HEK293 (cell line): ENCODE data around the gene SLC38A9.

Experiments
- CTCF ChIA-PET: fragments of 350-600 bp; formaldehyde crosslinking; extraction: SDS; loops from one replicate; lab custom pipeline; 2021; ENCODE audit warnings: antibody characterized with exemption; lab: Yijun Ruan, JAX
- POLR2A ChIA-PET: fragments of 300-600 bp; formaldehyde crosslinking; extraction: SDS; loops from one replicate; lab custom pipeline; 2020; ENCODE audit warnings: antibody characterized with exemption, inconsistent platforms; lab: Yijun Ruan, JAX
- H3K27ac ChIP-seq: fragments of 200-500 bp; sonication (Bioruptor generic); 2 replicates; pipeline ENCODE4 v1.5.1; 2014; ENCODE audit warnings: low read depth, low read length, control low read depth, inconsistent platforms; ENCODE audit errors: extremely low read depth
- H3K36me3 ChIP-seq, 2 experiments: fragments of 200-500 bp in 1 of 2; sonication (Bioruptor generic) in 1 of 2; 1 replicate in 1 of 2; 2 replicates in 1 of 2; pipeline ENCODE4 v1.5.1; 2014 to 2017; ENCODE audit warnings: inconsistent platforms in 2 of 2, low read length in 2 of 2; ENCODE audit not compliant: control insufficient read depth in 2 of 2, insufficient read depth in 1 of 2
- H3K4me1 ChIP-seq: fragments of 200-500 bp; sonication (Bioruptor generic); 2 replicates; pipeline ENCODE4 v1.5.1; 2014; ENCODE audit warnings: mild to moderate bottlenecking, low read length, inconsistent platforms; ENCODE audit not compliant: control insufficient read depth, insufficient read depth
- H3K4me3 ChIP-seq: 2 replicates; pipeline ENCODE4 v1.5.1; 2011; ENCODE audit warnings: low read depth, mild to moderate bottlenecking, control low read depth, low read length, moderate library complexity
- H3K9me3 ChIP-seq: fragments of 200-500 bp; sonication (Bioruptor generic); 2 replicates; pipeline ENCODE4 v1.5.1; 2014; ENCODE audit warnings: low read depth, low read length, inconsistent platforms; ENCODE audit not compliant: control insufficient read depth, insufficient read depth
- CTCF ChIP-seq: fragments of 450-650 bp; formaldehyde crosslinking; IDR thresholded peaks from 2 replicates; pipeline ENCODE4 v1.5.1; 2016; ENCODE audit warnings: missing biosample characterization, missing genetic modification characterization
- EGR2 ChIP-seq: fragments of 450-650 bp; formaldehyde crosslinking; IDR thresholded peaks from 2 replicates; pipeline ENCODE4 v1.5.1; 2016; ENCODE audit warnings: low read depth, missing biosample characterization, missing genetic modification characterization
- FEZF1 ChIP-seq: fragments of 450-650 bp; formaldehyde crosslinking; IDR thresholded peaks from 2 replicates; pipeline ENCODE4 v1.5.1; 2016; ENCODE audit warnings: missing biosample characterization, missing genetic modification characterization
- HOXA7 ChIP-seq: sonication (generic); formaldehyde crosslinking; IDR thresholded peaks from 2 replicates; pipeline ENCODE4 v1.8.1; 2022; ENCODE audit warnings: missing genetic modification reagents, borderline replicate concordance
- MYNN ChIP-seq: fragments of 450-650 bp; formaldehyde crosslinking; IDR thresholded peaks from 2 replicates; pipeline ENCODE4 v1.5.1; 2016; ENCODE audit warnings: missing biosample characterization, missing genetic modification characterization, borderline replicate concordance
- OSR2 ChIP-seq: fragments of 450-650 bp; formaldehyde crosslinking; IDR thresholded peaks from 2 replicates; pipeline ENCODE4 v1.5.1; 2016; ENCODE audit warnings: missing biosample characterization, missing genetic modification characterization
- PRDM6 ChIP-seq: fragments of 450-650 bp; formaldehyde crosslinking; IDR thresholded peaks from 2 replicates; pipeline ENCODE4 v1.5.1; 2017; ENCODE audit warnings: missing biosample characterization, missing genetic modification characterization
- ZEB2 ChIP-seq: fragments of 450-650 bp; formaldehyde crosslinking; IDR thresholded peaks from 2 replicates; pipeline ENCODE4 v1.5.1; 2016; ENCODE audit warnings: missing biosample characterization, missing genetic modification characterization
- ZIC2 ChIP-seq: fragments of 450-650 bp; formaldehyde crosslinking; IDR thresholded peaks from 2 replicates; pipeline ENCODE4 v1.5.1; 2016; ENCODE audit warnings: missing biosample characterization, missing genetic modification characterization
- ZNF184 ChIP-seq: fragments of 450-650 bp; IDR thresholded peaks from 2 replicates; pipeline ENCODE4 v1.5.1; 2018; ENCODE audit warnings: missing biosample characterization, mild to moderate bottlenecking, missing genetic modification characterization
- ZNF202 ChIP-seq: fragments of 450-650 bp; formaldehyde crosslinking; IDR thresholded peaks from 2 replicates; pipeline ENCODE4 v1.5.1; 2016; ENCODE audit warnings: missing biosample characterization, missing genetic modification characterization, borderline replicate concordance
- ZNF24 ChIP-seq: fragments of 450-650 bp; formaldehyde crosslinking; IDR thresholded peaks from 2 replicates; pipeline ENCODE4 v1.5.1; 2016; ENCODE audit warnings: missing biosample characterization, missing genetic modification characterization
- ZNF292 ChIP-seq: fragments of 450-650 bp; formaldehyde crosslinking; IDR thresholded peaks from 2 replicates; pipeline ENCODE4 v1.5.1; 2016; ENCODE audit warnings: low read depth, missing biosample characterization, missing genetic modification characterization, borderline replicate concordance
- ZNF560 ChIP-seq: fragments of 450-650 bp; formaldehyde crosslinking; IDR thresholded peaks from 2 replicates; pipeline ENCODE4 v1.5.1; 2017; ENCODE audit warnings: missing biosample characterization, missing genetic modification characterization, borderline replicate concordance
- ZNF561 ChIP-seq: fragments of 450-650 bp; IDR thresholded peaks from 2 replicates; pipeline ENCODE4 v1.5.1; 2018; ENCODE audit warnings: missing biosample characterization, missing genetic modification characterization, borderline replicate concordance
- ZNF654 ChIP-seq: fragments of 450-650 bp; formaldehyde crosslinking; IDR thresholded peaks from 2 replicates; pipeline ENCODE4 v1.5.1; 2016; ENCODE audit warnings: low read depth, missing biosample characterization, missing genetic modification characterization
- ZNF830 ChIP-seq: fragments of 450-650 bp; IDR thresholded peaks from 2 replicates; pipeline ENCODE4 v1.5.0; 2018; ENCODE audit warnings: missing biosample characterization, missing genetic modification characterization, low read depth, mild to moderate bottlenecking, moderate library complexity
- TF ChIP-seq, protein P1 (sequence below): fragments of 450-650 bp; formaldehyde crosslinking; IDR thresholded peaks from 2 replicates; pipeline ENCODE4 v1.5.1; 2017; ENCODE audit warnings: missing biosample characterization, missing genetic modification characterization
- TF ChIP-seq, protein P2 (sequence below): fragments of 450-650 bp; formaldehyde crosslinking; conservative IDR thresholded peaks from 2 replicates; pipeline ENCODE4 v1.5.1; 2016; ENCODE audit warnings: low read depth, missing biosample characterization, missing genetic modification characterization

SLC38A9 gene

DNA sequence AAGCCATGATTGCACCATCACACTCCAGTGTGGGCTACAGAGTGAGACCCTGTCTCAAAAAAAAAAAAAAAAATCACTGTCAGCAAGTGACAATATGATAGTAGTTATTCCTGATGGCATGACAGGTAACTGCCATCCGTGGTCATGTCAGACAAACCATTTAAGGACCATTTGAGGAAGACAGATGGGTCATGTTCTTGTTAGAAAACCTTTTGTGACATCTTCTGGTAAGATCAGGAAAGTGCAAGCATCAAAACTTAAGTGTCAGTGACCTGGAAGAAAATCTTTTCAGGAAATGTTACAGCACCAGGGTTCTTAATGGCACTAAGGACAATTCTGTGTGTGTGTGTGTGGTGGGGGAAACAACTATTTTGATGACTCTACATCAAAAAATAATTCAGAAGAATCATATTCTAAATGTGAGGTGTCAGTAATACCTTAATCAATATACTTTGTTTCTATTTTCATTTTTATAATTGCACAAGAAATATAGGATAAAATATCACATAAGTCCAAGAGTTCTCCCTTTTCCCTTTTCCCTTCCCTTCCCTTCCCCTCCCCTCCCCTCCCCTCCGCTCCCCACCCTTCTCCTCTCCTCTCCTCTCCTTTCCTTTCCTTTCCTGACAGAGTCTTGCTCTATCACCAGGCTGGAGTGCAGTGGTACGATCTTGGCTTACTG lies 17.8 kb downstream of the SLC38A9 start:
- Histone ChIP-seq H3K4me1 (no peaks in the 10 kb centered on the region), H3K9me3 (no peaks in the 10 kb centered on the region), H3K4me3 (no peak overlapping the region), H3K27ac (no peak overlapping the region), H3K36me3 (peaks cover 8 to 12% of the 10 kb centered on the region in 2 experiments; a peak in 2 of 3 replicates)
- CTCF ChIA-PET, result interaction anchor here (0.6 to 1.0 kb wide), 3 partner anchors 10 to 366 kb away, joined by 3 to 4 read pairs (median 3); no protein-coding TSS in a partner anchor
- POLR2A ChIA-PET, result no interaction called here
- TF ChIP-seq ZEB2, result peak; percentile 37; the same call in 1 of the 2 replicates
- TF ChIP-seq, protein P1, sequence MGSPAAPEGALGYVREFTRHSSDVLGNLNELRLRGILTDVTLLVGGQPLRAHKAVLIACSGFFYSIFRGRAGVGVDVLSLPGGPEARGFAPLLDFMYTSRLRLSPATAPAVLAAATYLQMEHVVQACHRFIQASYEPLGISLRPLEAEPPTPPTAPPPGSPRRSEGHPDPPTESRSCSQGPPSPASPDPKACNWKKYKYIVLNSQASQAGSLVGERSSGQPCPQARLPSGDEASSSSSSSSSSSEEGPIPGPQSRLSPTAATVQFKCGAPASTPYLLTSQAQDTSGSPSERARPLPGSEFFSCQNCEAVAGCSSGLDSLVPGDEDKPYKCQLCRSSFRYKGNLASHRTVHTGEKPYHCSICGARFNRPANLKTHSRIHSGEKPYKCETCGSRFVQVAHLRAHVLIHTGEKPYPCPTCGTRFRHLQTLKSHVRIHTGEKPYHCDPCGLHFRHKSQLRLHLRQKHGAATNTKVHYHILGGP, result 0 out of 2 replicates have a peak, but pooled peaks have one; percentile 16
- peak; percentile 89 for TF ChIP-seq ZNF654 (tag by site-specific recombination)
- no peak for TF ChIP-seq ZNF292
- TF ChIP-seq CTCF (tag by site-specific recombination), result peak; percentile 63; the same call in 1 of the 2 replicates
- TF ChIP-seq, protein P2, sequence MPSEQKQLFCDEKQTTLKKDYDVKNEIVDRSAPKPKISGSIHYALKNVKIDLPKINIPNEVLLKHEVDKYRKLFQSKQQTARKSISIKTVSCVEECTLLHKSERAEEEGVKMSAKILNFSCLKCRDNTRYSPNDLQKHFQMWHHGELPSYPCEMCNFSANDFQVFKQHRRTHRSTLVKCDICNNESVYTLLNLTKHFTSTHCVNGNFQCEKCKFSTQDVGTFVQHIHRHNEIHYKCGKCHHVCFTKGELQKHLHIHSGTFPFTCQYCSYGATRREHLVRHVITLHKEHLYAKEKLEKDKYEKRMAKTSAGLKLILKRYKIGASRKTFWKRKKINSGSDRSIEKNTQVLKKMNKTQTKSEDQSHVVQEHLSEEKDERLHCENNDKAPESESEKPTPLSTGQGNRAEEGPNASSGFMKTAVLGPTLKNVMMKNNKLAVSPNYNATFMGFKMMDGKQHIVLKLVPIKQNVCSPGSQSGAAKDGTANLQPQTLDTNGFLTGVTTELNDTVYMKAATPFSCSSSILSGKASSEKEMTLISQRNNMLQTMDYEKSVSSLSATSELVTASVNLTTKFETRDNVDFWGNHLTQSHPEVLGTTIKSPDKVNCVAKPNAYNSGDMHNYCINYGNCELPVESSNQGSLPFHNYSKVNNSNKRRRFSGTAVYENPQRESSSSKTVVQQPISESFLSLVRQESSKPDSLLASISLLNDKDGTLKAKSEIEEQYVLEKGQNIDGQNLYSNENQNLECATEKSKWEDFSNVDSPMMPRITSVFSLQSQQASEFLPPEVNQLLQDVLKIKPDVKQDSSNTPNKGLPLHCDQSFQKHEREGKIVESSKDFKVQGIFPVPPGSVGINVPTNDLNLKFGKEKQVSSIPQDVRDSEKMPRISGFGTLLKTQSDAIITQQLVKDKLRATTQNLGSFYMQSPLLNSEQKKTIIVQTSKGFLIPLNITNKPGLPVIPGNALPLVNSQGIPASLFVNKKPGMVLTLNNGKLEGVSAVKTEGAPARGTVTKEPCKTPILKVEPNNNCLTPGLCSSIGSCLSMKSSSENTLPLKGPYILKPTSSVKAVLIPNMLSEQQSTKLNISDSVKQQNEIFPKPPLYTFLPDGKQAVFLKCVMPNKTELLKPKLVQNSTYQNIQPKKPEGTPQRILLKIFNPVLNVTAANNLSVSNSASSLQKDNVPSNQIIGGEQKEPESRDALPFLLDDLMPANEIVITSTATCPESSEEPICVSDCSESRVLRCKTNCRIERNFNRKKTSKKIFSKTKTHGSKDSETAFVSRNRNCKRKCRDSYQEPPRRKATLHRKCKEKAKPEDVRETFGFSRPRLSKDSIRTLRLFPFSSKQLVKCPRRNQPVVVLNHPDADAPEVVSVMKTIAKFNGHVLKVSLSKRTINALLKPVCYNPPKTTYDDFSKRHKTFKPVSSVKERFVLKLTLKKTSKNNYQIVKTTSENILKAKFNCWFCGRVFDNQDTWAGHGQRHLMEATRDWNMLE, result no peak

GRCh38 chr5:55692509-55692908 lies 19.6 kb downstream of the SLC38A9 start:
- TF ChIP-seq HOXA7 (CRISPR knock-in tag) (no peak), FEZF1 (tag by site-specific recombination) (peak; percentile 35; the same call in 1 of the 2 replicates), EGR2 (tag by site-specific recombination) (no peak), ZNF24 (tag by site-specific recombination) (no peak), ZNF184 (tag by site-specific recombination) (no peak), ZNF830 (tag by site-specific recombination) (no peak), MYNN (tag by site-specific recombination) (no peak), ZIC2 (tag by site-specific recombination) (no peak), ZNF560 (tag by site-specific recombination) (no peak), PRDM6 (tag by site-specific recombination) (peak; percentile 62), OSR2 (no peak), ZNF202 (no peak), ZNF561 (no peak)
- ChIA-PET POLR2A (interaction anchor here (1.1 kb wide), 1 partner anchor 59 kb away, joined by 3 read pairs; no protein-coding TSS in a partner anchor), CTCF (interaction anchor here (0.5 to 2.7 kb wide), 34 partner anchors 9 to 547 kb away, joined by 3 to 12 read pairs (median 5); no protein-coding TSS in a partner anchor)
- no peaks in the 10 kb centered on the region for H3K4me1 ChIP-seq
- H3K27ac ChIP-seq, result no peak overlapping the region
- peaks cover 6% of the 10 kb centered on the region in 2 experiments; a peak in 2 of 3 replicates for H3K36me3 ChIP-seq
- no peak overlapping the region for H3K4me3 ChIP-seq
- H3K9me3 ChIP-seq, result no peaks in the 10 kb centered on the region
